Fibroblast of skin of right biceps (primary cell): ENCODE measurements around the gene GALM.
"Not testable (repeated sequence)": the region's sequence is repeated elsewhere in the genome, so short reads cannot be mapped to it uniquely, and the experiment has no call there.

Source experiments
- DNase-seq: peaks from one replicate; pipeline ENCODE4 v3.0.0-alpha.2; 2013

The GALM gene

GRCh38 chr2:38650012-38650411 lies 15.9 kb upstream of the GALM start:
- no peak for DNase-seq

GRCh38 chr2:38650717-38651116 lies 15.2 kb upstream of the GALM start:
- DNase-seq, result no peak

- DNase-seq, result no peak
Measured at GRCh38 chr2:38652431-38653273, 13.3 kb upstream of the GALM start.

GRCh38 chr2:38653380-38653714 lies 12.6 kb upstream of the GALM start:
- no peak for DNase-seq

GRCh38 chr2:38653715-38654527 lies 12.0 kb upstream of the GALM start:
- DNase-seq, result no peak

GRCh38 chr2:38654528-38655381 lies 11.2 kb upstream of the GALM start:
- no peak for DNase-seq

DNA sequence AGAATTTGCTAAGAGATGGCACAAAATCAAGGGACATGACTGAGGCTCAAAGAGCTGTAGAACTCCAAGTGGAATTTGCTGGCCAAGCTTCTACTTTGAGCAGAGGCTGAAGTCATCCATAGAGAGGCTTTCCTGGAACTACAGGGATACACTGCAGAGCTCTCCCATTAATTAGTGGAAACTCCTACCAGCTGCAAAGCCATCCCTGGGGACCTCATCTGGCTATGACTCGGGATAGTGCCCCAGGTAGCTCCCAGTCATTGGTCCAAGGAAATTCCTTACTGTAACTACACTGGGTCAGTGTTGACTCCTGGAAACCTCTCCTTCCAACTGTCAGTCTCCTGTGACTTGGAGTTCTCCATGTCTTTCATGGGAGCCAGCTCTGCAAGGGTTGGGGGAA lies 10.5 kb upstream of the GALM start:
- DNase-seq, result no peak

GRCh38 chr2:38656866-38657480 lies 8.9 kb upstream of the GALM start:
- no peak for DNase-seq

DNA sequence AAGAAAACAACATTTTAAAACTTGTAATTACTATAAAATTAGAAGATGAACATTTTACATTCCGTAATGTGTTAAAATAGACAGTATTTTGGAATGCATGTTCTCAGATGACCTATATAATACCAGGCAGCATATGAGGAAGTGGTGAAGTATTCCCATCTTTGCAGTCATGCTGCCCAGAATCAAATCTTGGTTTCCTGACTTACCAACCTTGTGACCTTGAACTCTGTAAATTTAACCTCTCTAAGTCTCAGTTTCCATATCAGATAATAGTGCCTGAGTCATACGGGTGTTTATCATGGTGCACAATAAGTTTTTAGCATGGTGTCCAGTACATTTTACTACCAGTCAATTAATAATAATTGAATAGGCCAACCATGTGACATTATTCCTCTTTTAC lies 7.3 kb upstream of the GALM start:
- no peak for DNase-seq

- DNase-seq, result no peak
Measured at GRCh38 chr2:38659115-38659514, 6.8 kb upstream of the GALM start.

- DNase-seq, result no peak
Measured at GRCh38 chr2:38660282-38660681, 5.6 kb upstream of the GALM start.

- no peak for DNase-seq
Measured at GRCh38 chr2:38661306-38661705, 4.6 kb upstream of the GALM start.

DNA sequence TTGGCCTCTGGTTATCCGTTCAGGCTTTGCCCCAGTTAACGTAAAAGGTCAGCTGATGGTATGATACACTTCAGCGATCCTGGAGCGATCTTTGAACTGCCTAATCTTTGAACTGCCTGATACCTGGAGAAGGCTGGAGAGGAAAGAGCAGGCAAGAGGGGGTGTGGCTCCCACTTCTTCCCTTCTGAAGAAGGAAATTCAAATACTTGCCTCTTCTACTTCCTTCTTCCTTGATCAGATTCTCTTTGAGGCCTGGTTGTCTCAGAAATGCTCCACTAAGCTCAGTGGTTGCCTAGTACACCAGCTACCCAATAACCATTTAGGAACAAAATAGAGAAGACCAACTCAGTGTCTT lies 619 bp downstream of the GALM start:
- no peak for DNase-seq

DNA sequence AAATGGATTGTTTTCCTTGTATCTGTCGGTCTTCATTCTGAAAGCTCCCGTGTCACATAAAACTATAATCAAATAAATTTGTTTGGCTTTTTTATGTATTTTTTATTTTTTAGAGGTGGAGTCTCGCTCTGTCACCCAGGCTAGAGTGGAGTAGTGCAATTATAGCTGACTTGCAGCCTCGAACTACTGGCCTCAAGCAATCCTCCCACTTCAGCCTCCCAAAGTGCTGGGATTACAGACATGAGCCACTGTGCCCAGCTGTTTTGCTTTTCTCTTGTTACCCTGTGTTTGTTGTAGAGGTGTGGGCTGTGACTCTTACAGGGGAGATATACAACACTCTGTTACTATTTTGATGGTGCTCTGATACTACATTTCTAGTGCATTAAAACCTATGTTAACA lies 2.2 kb downstream of the GALM start:
- no peak for DNase-seq

DNA sequence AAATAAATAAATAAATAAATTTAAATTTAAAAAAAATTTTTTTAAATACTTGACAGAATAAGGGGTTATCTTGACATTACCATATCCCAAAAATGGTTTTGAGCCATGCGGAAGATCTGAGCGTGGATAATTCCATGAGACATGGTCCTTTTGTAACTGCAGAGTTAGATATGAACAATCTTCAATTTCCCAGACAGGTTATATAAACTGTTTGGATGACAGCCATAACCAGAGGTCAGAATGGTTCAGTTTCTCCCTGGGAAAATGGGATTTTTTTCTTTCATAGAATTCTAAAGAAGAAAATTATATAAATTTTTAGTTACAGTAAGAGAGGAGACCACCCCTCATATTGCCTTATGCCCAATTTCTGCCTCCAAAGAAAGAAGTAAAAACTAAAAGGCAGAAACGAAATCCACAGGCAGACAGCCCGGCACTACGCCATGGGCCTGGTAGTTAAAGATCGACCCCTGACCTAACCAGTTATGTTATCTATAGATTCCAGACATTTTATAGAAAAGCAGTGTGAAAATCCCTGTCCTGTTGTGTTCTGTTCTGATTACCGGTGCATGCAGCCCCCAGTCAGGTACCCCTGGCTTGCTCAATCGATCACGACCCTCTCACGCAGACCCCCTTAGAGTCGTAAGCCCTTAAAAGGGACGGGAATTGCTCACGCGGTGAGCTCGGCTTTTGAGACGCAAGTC lies 3.0 kb downstream of the GALM start:
- DNase-seq, result no peak

DNA sequence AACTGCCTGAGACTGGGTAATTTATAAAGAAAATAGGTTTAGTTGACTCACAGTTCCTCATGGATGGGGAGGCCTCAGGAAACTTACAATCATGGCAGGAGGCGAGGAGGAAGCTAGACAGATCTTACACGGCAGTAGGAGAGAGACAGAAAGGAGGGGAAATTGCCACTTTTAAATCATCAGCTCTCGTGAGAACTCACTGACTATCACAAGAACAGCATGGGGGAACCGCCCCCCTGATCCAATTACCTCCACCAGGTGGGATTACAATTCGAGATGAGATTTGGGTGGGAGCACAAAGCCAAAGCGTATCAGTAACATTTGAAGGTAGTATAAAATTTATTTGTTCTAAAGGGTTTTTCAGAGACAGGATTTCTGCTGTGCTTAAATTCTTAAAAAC lies 5.4 kb downstream of the GALM start:
- DNase-seq, result no peak

DNA sequence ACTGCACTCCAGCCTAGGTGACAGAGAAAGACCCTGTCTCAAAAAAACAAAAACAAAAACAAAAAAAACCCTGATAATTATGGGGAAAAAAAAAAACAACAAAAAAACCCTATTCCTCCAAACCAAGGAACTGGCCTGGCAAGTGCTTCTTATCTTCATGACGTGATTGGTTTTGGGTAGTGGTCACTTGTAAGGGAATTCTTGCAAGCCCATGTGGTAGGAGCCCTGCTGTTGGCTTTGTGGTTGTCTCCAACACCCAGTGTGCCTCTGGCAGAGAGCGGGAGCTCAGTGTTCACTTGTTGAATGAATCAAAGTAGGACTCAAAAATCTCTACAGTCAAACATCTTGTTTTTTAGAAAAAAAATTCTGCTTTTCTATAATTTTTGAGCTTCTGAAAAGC lies 6.0 kb downstream of the GALM start:
- DNase-seq, result no peak

DNA sequence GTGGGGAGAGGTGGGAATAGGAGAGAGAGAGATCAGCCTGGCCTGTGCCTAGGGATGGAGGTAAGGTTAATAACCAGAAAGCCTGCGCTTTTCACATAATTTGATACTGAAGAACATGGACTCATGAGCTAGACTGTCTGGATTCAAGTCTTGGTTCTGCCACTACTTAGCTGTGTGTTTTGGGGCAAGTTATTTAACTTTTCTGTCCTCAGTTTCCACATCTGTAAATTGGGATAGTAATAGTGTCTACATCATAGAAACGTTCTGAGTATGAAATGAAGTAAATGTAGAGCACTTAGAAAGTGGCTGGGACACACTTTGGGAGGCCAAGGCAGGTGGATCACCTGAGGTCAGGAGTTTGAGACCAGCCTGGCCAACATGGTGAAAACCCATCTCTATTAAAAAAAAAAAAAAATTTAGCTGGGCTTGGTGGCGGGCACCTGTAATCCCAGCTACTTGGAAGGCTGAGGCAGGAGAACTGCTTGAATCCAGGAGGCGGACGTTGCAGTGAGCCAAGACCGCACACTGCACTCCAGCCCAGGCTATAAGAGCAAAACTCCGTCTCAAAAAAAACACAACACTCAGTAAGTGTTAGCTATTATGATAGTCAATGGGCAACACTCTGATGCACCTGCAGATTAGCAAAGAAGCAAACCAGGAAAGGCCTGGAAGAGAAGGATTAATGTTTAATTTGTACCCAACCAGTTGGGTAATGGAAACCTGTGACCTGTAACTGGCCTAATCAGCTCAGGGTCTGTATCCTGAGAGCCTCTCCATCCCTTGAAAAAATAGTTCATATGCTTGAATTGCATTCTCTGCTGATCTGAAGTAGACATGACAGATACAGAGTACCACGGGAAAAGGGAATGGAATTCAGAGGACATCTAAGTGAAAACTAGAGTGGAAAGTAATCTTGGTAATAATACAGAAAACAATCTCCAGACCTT lies 6.8 kb downstream of the GALM start:
- no peak for DNase-seq

GRCh38 chr2:38676681-38677080 lies 10.8 kb downstream of the GALM start:
- no peak for DNase-seq

DNA sequence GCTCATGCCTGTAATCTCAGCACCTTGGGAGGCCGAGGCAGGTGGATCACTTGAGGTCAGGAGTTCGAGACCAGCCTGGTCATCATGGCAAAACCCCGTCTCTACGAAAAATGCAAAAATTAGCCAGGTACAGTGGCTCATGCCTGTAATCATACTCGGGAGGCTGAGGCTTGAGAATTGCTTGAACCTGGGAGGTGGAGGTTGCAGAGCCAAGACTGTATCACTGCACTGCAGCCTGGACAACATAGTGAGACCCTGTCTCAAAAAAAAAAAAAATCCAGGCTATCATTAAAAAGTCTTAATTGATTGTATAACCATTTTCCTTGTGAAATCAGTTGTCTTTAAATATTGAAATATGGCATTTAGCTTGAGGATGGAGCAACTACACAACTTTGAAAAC lies 15.0 kb downstream of the GALM start:
- not testable (repeated sequence) for DNase-seq

DNA sequence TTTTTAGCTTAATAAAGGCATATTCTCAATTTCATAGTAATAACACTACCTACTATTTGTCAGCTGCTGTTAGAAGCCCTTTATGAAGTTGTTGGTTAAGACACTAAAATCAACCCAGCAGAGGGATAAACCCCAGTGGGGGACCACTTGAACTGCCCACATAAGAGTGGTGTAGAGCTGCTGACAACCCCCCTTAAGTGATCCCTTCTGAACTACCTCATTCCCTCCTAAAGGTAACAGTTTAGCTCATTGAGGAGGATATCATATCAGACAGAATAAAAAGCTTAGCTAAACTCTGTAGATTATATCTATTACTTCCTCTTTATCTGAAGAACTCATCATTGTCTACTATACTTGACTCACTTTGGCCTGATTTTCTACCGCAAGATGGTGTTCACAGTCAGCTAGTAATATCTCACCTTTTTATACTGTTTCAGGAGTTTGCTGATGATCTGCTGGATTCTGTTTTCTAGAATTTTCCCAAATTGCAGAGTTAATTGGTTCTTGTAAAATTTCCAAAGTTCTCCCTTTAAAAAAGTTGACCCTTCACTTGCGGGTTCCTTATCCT lies 16.2 kb downstream of the GALM start:
- no peak for DNase-seq
